Daoy (cell line): ENCODE data around the gene H2BW2. TPM values are rescaled to one million over a fixed set of nuclear protein-coding genes. Genes with fewer than 3 reads are reported as not detected.

Source experiments
- total RNA-seq: library from RNA; depleted of rRNA; stranded (reverse); fragments of >200 nt; shearing (Covaris generic); gene quantifications from 2 replicates; pipeline ENCODE4 v1.2.3, GENCODE V29; 2014; rRNA removed

The H2BW2 gene
- total RNA-seq, 1 experiment from 2014 or later = not detected

Other genes with a start within 250 kb of the H2BW2 start
- 0.92 and 0.97 TPM in 2 replicates for gene RAB9B, start 207.7 kb upstream of the H2BW2 start, total RNA-seq
- gene TMSB15B, start 77.3 kb upstream of the H2BW2 start, total RNA-seq = 3.4 and 6.0 TPM in 2 replicates
- gene H2BW1, start 26.2 kb upstream of the H2BW2 start, total RNA-seq = not detected in 2 replicates
- gene TMSB15C, start 36.3 kb downstream of the H2BW2 start, total RNA-seq = 2.0 and 4.9 TPM in 2 replicates
- gene ZCCHC18, start 72.6 kb downstream of the H2BW2 start, total RNA-seq = 0.39 and 1.1 TPM in 2 replicates
- 10.2 and 22.7 TPM in 2 replicates for gene SLC25A53, start 117.1 kb downstream of the H2BW2 start, total RNA-seq
- 10.1 and 11.0 TPM in 2 replicates for gene FAM199X, start 126.5 kb downstream of the H2BW2 start, total RNA-seq
- 8.4 and 10.8 TPM in 2 replicates for gene ESX1, start 215.0 kb downstream of the H2BW2 start, total RNA-seq